HG02943 (cell line): ENCODE data around the gene KLC3.

ENCODE experiments used
- ATAC-seq: cut with Tn5 transposase; IDR thresholded peaks from one replicate; pipeline ENCODE4 v1.9.1; 2021; ENCODE audit warnings: mild to moderate bottlenecking, low read depth, moderate library complexity; ENCODE audit not compliant: unreplicated experiment

Gene KLC3

GRCh38 chr19:45347570-45348366, 7.2 kb downstream of the KLC3 start:
- ATAC-seq = no peak

GRCh38 chr19:45348367-45349125, 8.0 kb downstream of the KLC3 start:
- no peak for ATAC-seq

- no peak for ATAC-seq
These were observed 8.5 kb downstream of the KLC3 start for GRCh38 chr19:45349126-45349415.

GRCh38 chr19:45349430-45349941, 8.9 kb downstream of the KLC3 start:
- ATAC-seq = no peak

- no peak for ATAC-seq
These were observed 10.0 kb downstream of the KLC3 start for GRCh38 chr19:45350477-45351058.

- ATAC-seq = no peak
These were observed 10.9 kb downstream of the KLC3 start for GRCh38 chr19:45351401-45351952.

- no peak for ATAC-seq
These were observed 11.5 kb downstream of the KLC3 start for GRCh38 chr19:45352062-45352461.

- ATAC-seq = no peak
These were observed 11.9 kb downstream of the KLC3 start for GRCh38 chr19:45352471-45352870.

GRCh38 chr19:45352914-45353796, 12.6 kb downstream of the KLC3 start:
- ATAC-seq = no peak

GRCh38 chr19:45354241-45354842, 13.8 kb downstream of the KLC3 start:
- no peak for ATAC-seq

- no peak for ATAC-seq
These were observed 14.9 kb downstream of the KLC3 start for GRCh38 chr19:45355402-45355801.

- no peak for ATAC-seq
These were observed 15.4 kb downstream of the KLC3 start for GRCh38 chr19:45355910-45356309.

- no peak for ATAC-seq
These were observed 16.4 kb downstream of the KLC3 start for GRCh38 chr19:45356760-45357444.

GRCh38 chr19:45357445-45357783, 16.9 kb downstream of the KLC3 start:
- ATAC-seq = no peak

- no peak for ATAC-seq
These were observed 17.8 kb downstream of the KLC3 start for GRCh38 chr19:45358213-45358792.

- ATAC-seq = no peak
These were observed 21.1 kb downstream of the KLC3 start for GRCh38 chr19:45361608-45362007.

GRCh38 chr19:45362291-45362690, 21.7 kb downstream of the KLC3 start:
- no peak for ATAC-seq

- no peak for ATAC-seq
These were observed 23.4 kb downstream of the KLC3 start for GRCh38 chr19:45363861-45364459.

GRCh38 chr19:45364696-45365095, 24.1 kb downstream of the KLC3 start:
- no peak for ATAC-seq
